Kidney epithelial cell (primary cell): ENCODE data around the gene PIEZO1. TPM values are rescaled to one million over a fixed set of nuclear protein-coding genes. Genes with fewer than 3 reads are reported as not detected.
A peak's percentile ranks its signal among the peaks of the same experiment; 100 is the strongest.

Experiments used
- DNase-seq: peaks from one replicate; pipeline ENCODE4 v3.0.0-alpha.2; 2010; ENCODE audit warnings: low read depth
- H3K27me3 ChIP-seq: 2 replicates; pipeline ENCODE4 v1.6.0; 2011; ENCODE audit warnings: low read length; ENCODE audit not compliant: control insufficient read depth, insufficient read depth
- H3K36me3 ChIP-seq: 2 replicates; pipeline ENCODE4 v1.5.1; 2011; ENCODE audit warnings: low read length; ENCODE audit not compliant: control insufficient read depth, insufficient read depth
- H3K4me3 ChIP-seq: 2 replicates; pipeline ENCODE4 v1.5.1; 2011; ENCODE audit warnings: low read depth, mild to moderate bottlenecking, control low read depth, low read length
- total RNA-seq: library from RNA; depleted of rRNA; stranded (reverse); fragments of >200 nt; gene quantifications from 2 replicates; pipeline ENCODE4 v1.2.3, GENCODE V29; 2015
- TF ChIP-seq, protein P1 (sequence below): IDR thresholded peaks from 2 replicates; pipeline ENCODE4 v1.5.1; 2011; ENCODE audit warnings: mild to moderate bottlenecking, moderate library complexity, low read length, control low read depth, inconsistent platforms; ENCODE audit not compliant: insufficient read depth, poor library complexity, severe bottlenecking

PIEZO1 gene
- total RNA-seq, 1 donor from 2014 or later, result 309 TPM

- TF ChIP-seq, protein P1, sequence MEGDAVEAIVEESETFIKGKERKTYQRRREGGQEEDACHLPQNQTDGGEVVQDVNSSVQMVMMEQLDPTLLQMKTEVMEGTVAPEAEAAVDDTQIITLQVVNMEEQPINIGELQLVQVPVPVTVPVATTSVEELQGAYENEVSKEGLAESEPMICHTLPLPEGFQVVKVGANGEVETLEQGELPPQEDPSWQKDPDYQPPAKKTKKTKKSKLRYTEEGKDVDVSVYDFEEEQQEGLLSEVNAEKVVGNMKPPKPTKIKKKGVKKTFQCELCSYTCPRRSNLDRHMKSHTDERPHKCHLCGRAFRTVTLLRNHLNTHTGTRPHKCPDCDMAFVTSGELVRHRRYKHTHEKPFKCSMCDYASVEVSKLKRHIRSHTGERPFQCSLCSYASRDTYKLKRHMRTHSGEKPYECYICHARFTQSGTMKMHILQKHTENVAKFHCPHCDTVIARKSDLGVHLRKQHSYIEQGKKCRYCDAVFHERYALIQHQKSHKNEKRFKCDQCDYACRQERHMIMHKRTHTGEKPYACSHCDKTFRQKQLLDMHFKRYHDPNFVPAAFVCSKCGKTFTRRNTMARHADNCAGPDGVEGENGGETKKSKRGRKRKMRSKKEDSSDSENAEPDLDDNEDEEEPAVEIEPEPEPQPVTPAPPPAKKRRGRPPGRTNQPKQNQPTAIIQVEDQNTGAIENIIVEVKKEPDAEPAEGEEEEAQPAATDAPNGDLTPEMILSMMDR, result no peak
- peaks cover 2% of the 10 kb centered on the region for H3K36me3 ChIP-seq
- peak overlapping the region; percentile 58 for H3K4me3 ChIP-seq
- DNase-seq, result no peak
- H3K27me3 ChIP-seq, result no peaks in the 10 kb centered on the region
These were observed 19.1 kb upstream of the PIEZO1 start for GRCh38 chr16:88804173-88804551.

DNA sequence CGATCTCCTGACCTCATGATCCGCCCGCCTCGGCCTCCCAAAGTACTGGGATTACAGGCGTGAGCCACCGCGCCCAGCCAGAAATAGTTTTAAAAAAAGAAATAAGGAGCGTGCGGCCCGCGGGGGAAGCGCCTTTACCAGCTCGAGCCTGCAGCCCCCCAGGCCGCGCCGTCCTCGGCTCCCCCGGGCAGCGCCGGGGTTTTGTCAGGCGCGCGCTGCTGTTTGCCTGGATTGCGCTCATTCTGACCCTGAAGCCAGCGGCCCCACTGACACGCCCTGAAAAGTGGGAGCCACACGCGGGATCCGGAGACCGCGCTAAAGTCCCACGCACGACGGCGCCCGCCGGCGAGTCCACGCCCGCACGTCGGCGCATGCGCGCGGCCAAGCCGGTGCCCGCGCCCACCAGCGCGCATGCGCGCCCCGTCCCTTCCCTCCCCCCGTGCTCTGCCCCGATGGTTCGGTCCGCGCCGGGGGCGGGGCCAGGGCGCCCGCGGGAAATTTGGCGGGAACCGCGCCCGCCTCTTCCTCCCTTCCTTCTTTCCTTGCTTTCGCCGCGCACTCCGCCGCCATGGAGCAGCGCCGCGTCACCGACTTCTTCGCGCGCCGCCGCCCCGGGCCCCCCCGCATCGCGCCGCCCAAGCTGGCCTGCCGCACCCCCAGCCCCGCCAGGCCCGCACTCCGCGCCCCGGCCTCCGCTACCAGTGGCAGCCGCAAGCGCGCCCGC, 18.4 kb upstream of the PIEZO1 start, which contains the start of gene CDT1:
Gene CDT1 (plus strand): TSS at position 526 of the 724 bp plus-strand sequence. CDS start 43 bp downstream, at position 569.
- Histone ChIP-seq H3K4me3 (peak within 1 kb of the TSS; percentile 58), H3K27me3 (no peaks in the 10 kb centered on the region), H3K36me3 (peaks cover 2% of the 10 kb centered on the region)
- TF ChIP-seq, protein P1, result no peak
- no peak for DNase-seq

GRCh38 chr16:88800277-88800592, 15.2 kb upstream of the PIEZO1 start:
- no peak overlapping the region for H3K4me3 ChIP-seq
- no peak for DNase-seq
- TF ChIP-seq, protein P1, result no peak
- H3K36me3 ChIP-seq, result no peaks in the 10 kb centered on the region
- no peaks in the 10 kb centered on the region for H3K27me3 ChIP-seq

DNA sequence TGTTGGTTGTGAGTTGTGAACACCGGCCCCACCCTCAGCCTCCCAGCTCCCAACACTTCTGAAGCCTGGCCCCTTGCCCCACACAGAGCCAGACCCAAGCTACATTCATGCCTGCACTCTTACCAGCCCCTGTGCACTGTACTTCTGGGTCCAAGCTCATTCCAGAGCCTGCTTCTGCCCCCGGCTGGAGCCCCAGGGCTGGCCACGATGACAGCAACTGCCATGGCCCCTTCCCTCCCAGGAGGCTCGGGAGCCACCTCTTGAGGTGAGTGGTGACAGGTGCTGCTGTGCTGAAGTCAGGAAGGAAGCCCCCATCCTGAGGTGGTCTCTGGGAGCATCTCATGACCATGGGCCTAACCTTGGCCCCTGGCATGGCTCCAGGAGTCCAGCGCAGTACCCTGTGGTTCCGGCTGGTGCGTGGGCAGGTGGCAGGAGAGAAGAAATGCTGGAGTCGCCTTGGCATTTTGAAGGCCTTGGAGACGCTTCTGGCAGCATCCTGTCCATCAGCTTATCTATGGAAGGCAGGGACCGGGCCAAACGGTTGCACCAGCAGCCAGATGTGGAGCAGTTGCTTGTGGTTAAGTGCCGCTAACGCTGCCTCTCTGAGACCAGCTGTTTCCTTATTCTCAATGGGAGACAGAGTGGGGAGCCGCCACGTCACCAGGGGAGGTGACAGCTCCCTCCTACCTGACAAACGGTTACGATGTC, 14.7 kb upstream of the PIEZO1 start:
- H3K4me3 ChIP-seq, result no peak overlapping the region
- TF ChIP-seq, protein P1, result no peak
- no peak for DNase-seq

GRCh38 chr16:88798772-88799455, 13.9 kb upstream of the PIEZO1 start:
- H3K36me3 ChIP-seq, result no peaks in the 10 kb centered on the region
- TF ChIP-seq, protein P1, result no peak
- H3K4me3 ChIP-seq, result no peak overlapping the region
- DNase-seq, result no peak
- H3K27me3 ChIP-seq, result no peaks in the 10 kb centered on the region

More for the DNA sequence above, 14.7 kb upstream of the PIEZO1 start:
- no peaks in the 10 kb centered on the region for H3K27me3 ChIP-seq
- no peaks in the 10 kb centered on the region for H3K36me3 ChIP-seq
